Measurements from ENCODE around the gene SLC13A4. TPM values are rescaled to one million over a fixed set of nuclear protein-coding genes. Genes with fewer than 3 reads are reported as not detected.

SLC13A4 gene
- total and polyA plus RNA-seq, 4 donors: 0.17 to 1.3 (median 0.19) TPM

GRCh38 chr7:135634191-135634878, 93.7 kb downstream of the SLC13A4 start:
- no peak for ATAC-seq (ENCODE audit: insufficient read depth, low FRiP score)
- Histone ChIP-seq H3K36me3 (ENCODE audit: control insufficient read depth in 4 of 4, insufficient read depth in 4 of 4, low read length in 4 of 4) (peaks cover 15 to 32% (median 20%) of the 10 kb centered on the region in 4 donors), H3K27me3 (ENCODE audit: control insufficient read depth in 3 of 3, insufficient read depth in 3 of 3, low read length in 2 of 3) (no peaks in the 10 kb centered on the region), H3K4me3 (no peak overlapping the region), H3K27ac (ENCODE audit: low read depth in 1 of 2, low read length in 1 of 2) (no peak overlapping the region), H3K9ac (ENCODE audit: insufficient read depth in 1 of 2, low read length in 2 of 2) (no peak overlapping the region), H3K9me3 (ENCODE audit: control insufficient read depth in 4 of 4, insufficient read depth in 3 of 4, low read length in 3 of 4) (no peaks in the 10 kb centered on the region), H3K4me1 (ENCODE audit: control insufficient read depth in 5 of 5, insufficient read depth in 5 of 5, low read length in 5 of 5) (no peaks in the 10 kb centered on the region)
- no peak for DNase-seq
- 98 to 100% methylated on average over 7 of the region's 7 CpGs for WGBS, 2 donors
- no peak for TF ChIP-seq CTCF (IDR thresholded peaks at IDR 0.05; ENCODE audit: control extremely low read depth, extremely low read depth)

Small RNAs within 50 kb of the gene (small RNA-seq; reads per million reads assigned to genes)
- gene RNU6-1154P (ENCODE audit: low replicate concordance): not detected

Other genes with a start within 250 kb of the SLC13A4 start
- 10 to 100 TPM; 16.2 to 61.4 TPM for gene CNOT4, start 218.1 kb downstream of the SLC13A4 start, total RNA-seq
- 1 to 10 TPM; 5.6 to 7.2 TPM for gene CNOT4, start 218.1 kb downstream of the SLC13A4 start, polyA plus RNA-seq
- gene NUP205, start 170.3 kb downstream of the SLC13A4 start, total RNA-seq: 10 to 100 TPM; 36.9 to 41.2 TPM
- gene NUP205, start 170.3 kb downstream of the SLC13A4 start, polyA plus RNA-seq: 10 to 100 TPM; 23.1 to 31.9 TPM
- gene STMP1, start 65.7 kb downstream of the SLC13A4 start, total RNA-seq: 10 to 100 TPM; 28.9 to 33.1 TPM
- gene STMP1, start 65.7 kb downstream of the SLC13A4 start, polyA plus RNA-seq: 10 to 100 TPM; 23.0 to 23.1 TPM
- 1 to 10 TPM; 1.9 to 2.1 TPM for gene FAM180A, start 20.6 kb upstream of the SLC13A4 start, total RNA-seq
- under 1 TPM; 0.18 to 0.65 TPM for gene FAM180A, start 20.6 kb upstream of the SLC13A4 start, polyA plus RNA-seq
- gene MTPN, start 249.2 kb upstream of the SLC13A4 start, total RNA-seq: 100 to 1,000 TPM; 114 to 116 TPM
- 10 to 100 TPM; 32.9 to 95.9 TPM for gene MTPN, start 249.2 kb upstream of the SLC13A4 start, polyA plus RNA-seq